ENCODE results near the gene LMBR1.
A peak's percentile ranks its signal among the peaks of the same experiment; 100 is the strongest.

The LMBR1 gene

DNA sequence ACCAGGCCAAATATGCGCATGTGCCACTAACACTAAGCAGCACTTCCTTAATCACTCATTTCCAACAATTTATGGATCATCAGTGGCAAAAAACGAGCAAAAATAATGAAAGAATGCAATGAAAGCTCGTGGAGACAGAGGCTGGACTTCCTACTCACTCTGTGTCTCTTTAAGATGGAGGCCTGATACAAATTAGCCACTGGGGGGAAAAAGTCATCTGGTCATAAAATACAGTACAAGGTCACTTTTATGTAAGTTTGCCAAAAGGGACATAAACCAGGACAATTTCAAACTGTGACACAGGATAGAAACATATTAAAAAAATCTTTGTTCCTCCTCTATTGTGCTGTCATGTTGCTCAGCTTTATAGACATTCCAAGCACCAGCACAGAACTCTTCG, 101.7 kb downstream of the LMBR1 start:
- no peak for DNase-seq

DNA sequence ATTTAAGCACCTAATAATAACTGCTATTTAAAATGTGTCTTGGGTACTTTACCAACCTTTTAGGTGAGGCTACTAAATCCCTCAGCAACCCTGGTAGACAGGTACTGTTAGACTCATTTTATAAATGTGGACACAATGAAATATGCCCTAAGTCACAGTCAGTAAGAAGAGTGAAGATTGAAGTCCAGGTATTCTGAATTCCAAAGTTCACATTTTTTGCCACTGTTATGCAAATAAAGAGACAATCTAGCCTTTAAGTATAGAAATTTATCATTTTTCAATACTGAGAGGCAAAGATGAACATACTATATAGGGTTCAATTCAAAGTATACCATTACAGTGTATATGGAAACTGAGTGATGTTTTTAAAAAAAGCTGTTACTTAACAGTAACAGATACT, 102.7 kb downstream of the LMBR1 start:
- DNase-seq: no peak

- DNase-seq: no peak
These were observed 106.9 kb downstream of the LMBR1 start for GRCh38 chr7:156785998-156786543.

DNA sequence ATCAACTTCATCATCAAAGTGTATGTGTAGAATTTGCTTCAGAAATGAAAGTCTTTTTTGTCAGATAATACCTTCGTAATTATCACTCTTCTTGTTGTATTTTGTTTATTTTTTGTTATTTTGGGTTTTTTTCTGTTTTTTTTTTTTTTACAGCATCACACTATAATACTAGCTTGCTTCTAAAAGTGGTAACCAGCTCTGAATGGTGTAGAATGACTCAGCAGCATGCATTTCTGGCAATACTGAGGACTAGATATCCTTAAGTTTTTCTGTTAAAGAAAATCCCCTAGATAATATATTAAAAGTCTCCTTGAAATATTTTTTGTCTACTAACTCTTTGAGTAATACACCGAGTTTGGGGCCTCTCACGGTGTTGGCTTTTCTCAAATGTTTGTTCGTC, 109.1 kb downstream of the LMBR1 start:
- no peak for DNase-seq

GRCh38 chr7:156781972-156782371, 111.0 kb downstream of the LMBR1 start:
- DNase-seq: no peak

DNA sequence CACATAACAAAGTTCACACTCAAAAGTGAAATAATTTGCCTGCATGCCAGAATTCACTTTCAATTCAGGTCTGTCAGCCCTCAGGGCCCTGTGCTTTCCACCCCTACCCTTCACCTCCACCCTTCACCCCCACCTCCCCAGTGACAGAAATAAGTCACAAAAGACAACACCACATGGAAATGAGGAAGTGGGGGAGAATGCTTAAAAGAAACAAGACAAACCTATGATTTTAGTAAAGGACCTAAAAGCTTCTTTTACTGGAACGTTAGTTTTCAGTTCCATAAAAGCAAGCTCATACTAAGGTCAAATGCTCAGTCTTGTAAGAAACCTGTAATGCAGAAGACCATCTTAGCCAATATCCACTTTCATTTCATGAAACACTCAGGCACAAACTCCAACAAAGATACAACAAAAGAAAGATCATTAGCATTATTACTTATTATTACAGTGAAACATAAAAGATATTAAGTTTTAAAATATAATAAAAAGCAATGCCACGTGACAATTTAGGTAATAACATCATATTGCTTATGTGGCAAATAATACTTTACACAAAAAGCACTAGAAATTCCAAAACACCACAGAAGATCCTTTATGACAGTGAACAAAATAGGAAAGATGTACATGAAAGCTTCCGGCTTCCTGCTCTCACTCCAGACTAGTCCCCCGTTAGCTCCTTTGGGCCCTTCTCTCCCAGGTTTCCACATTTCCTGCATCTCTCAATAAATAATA, 112.1 kb downstream of the LMBR1 start:
- no peak for DNase-seq

DNA sequence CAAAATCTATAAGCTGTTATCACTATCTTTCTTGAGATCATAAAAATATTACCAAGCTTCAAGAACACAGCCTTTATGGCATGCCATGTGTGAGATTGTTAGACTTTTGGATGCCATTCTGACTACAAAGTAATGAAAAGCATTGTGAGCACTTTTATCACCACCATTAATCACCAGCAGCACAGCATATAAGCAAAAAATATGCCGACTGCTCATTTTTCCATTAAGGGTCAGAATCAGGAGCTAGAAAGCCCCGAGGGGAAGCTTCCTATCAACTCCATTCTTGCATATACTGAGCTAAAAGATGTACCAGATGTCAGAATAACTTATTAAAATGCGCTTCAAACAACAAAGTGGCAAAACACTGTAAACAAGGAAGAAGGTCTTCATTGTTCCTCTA, 114.3 kb downstream of the LMBR1 start:
- no peak for DNase-seq

GRCh38 chr7:156778201-156778600, 114.8 kb downstream of the LMBR1 start:
- DNase-seq: no peak

DNA sequence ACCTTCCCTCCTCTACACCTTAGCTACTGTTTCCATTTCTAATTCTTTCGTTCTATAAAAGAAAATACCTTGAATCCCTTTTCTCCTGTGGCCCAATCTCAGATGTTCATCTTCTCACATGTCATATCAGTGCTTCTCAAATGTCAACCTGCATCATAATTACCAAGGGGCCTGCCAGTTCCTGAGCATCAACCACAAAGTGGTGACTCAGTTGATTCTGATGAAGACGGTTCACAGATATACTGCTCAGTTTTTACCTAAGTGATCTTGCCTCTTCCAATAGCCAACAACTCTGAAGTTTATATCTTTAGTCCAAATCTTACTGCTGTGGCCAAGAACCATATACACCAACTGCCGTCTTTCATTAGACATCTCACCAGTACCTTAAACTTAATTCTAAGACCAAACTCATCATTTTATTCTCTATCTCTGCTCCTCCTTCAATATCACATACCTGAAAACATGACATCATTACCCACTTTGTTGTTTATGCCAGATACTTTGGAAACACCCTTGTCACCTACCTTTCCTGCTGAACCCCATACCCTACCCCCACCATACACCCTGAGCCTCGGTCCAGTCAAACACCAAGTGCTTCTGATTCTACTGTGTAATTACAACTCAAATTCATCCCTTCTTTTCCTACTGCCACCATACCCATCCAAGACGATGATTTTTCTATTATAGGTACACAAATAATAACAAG, 115.5 kb downstream of the LMBR1 start:
- no peak for DNase-seq

GRCh38 chr7:156776527-156776926, 116.5 kb downstream of the LMBR1 start:
- no peak for DNase-seq

DNA sequence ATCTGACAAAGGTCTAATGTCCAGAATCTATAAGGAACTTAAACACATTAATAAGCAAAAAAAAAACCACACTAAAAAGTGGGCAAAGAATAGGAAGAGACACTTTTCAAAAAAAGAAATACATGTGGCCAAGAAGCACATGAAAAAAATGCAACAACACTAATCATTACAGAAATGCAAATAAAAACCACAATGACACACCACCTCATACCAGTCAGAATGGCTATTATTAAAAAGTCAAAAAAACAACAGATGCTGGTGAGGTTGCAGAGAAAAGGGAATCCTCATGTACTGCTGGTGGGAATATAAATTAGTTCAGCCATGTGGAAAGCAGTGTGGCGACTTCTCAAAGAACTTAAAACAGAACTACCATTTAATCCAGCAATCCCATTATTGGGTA, 119.0 kb downstream of the LMBR1 start:
- DNase-seq: no peak

- no peak for DNase-seq
These were observed 120.3 kb downstream of the LMBR1 start for GRCh38 chr7:156772725-156773124.

DNA sequence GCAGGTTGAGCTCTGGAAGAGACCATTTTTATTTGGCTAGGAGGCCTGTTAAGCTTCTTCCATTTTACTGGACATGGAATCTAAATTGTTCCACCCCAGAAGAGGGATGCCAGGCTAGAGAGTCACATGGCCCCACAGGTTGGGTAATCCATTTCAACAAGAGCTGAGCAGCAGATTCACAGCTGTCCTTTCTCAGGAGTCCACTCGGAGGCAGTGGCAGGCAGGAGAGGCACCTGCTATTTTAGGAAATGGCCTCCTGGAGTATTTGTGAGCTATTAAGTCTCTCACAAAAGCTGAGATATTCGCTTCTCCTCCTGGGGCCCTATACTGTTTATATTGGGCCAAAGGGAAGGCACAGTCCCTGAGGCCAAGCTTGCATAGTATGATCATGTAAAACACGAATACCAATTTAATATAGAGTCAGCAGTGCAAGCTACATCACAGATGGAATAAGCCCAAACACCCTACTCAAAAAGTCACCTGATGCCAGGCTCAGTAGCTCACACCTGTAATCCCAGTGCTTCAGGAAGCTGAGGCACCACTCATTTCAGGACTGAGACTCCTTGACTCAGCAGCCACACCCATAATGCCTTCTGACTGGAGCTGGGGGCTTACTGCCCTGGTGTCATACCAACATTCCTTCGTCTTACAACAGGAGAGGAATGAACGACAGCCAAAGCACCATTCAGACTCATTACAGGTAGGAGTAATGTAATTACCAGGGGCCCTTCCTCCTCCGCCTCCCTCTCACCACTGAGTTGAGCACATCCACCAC, 124.1 kb downstream of the LMBR1 start:
- no peak for DNase-seq

GRCh38 chr7:156766666-156767065, 126.3 kb downstream of the LMBR1 start:
- DNase-seq: no peak

- DNase-seq: no peak
These were observed 126.9 kb downstream of the LMBR1 start for GRCh38 chr7:156765901-156766656.

- DNase-seq: no peak
These were observed 128.2 kb downstream of the LMBR1 start for GRCh38 chr7:156764766-156765165.

DNA sequence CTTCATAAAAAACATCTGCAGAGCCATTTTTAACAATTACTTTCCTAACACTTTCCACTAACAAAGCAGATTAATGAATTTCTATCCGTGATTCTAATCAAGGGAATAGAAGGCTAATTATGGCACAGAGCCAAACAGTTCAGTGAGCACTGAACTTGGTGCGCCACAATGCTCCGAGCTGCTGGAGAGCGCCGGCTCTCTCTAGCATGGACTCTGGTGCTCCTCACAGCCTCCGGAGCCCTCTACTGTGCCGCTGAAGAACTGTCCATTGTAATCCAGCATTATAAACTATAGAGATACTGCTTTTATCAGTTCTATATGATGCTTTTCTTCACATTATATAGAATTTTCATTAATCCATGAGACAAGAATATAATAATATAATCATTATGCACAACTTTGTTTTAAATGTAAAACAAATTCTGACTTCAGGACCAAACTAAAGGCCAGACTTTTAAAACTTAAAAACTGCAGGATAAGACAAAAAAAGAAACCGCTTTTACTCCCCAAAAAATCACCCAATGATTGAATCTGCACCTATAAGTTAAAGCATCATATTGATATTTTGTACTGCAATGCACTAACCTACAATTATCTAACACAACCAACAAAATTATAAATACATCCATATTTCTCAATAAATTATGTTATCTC, 128.8 kb downstream of the LMBR1 start:
- peak; percentile 89 for DNase-seq

DNA sequence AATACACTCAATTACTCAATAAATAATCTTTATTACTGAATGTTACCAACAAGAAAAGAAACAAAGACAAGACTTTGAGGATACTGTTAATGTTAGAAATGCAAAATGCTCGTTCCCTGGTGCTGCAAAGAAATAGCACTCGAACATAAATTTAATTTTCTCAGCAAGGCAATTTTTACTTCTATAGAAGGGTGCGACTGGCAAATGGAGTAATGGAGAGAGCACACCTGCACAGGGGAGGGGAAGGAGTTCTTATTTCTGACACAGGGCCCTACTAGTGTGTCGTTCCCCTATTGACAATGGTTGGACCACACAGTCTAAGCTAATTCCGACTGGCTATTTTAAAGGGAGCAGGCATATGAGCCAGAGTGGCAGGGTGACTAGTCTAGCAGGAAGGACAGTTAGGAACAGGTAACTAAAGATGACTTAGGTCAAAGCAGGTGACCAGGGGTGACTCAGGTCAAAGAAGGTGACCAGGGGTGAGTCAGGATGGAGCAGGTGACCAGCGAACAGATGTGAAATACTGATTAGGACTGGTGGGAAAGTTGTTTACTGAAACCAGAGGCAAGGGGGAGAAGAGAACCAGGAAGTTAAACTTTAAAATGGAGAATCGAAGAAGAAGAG, 133.3 kb downstream of the LMBR1 start:
- DNase-seq: no peak

GRCh38 chr7:156759143-156759542, 133.8 kb downstream of the LMBR1 start:
- DNase-seq: no peak

DNA sequence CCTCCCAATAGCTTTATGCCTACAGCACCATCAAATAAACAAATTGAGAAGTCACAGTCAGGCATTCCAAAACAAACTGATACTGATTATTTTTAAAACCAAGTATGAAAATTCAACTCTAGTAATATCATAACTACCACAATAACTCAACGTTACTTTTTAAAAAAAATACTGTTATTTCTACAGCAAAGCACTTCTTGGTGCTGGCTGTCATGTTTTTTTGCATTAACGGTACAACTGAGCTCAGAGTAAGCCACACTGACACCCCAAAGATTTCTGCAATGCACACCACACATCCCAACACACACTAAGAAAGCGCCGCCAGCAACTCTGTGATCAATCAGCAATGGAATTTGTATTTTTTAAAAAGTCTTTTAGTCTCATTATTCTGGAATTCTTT, 138.8 kb downstream of the LMBR1 start:
- DNase-seq: no peak

- no peak for DNase-seq
These were observed 139.4 kb downstream of the LMBR1 start for GRCh38 chr7:156753630-156754029.

GRCh38 chr7:156753229-156753560, 139.8 kb downstream of the LMBR1 start:
- no peak for DNase-seq

All from NCI-H1105 (cell line).